Dermis microvascular lymphatic vessel endothelial cell (primary cell): ENCODE results near the gene LPCAT3. TPM values are rescaled to one million over a fixed set of nuclear protein-coding genes. Genes with fewer than 3 reads are reported as not detected.
"Not testable (repeated sequence)": the region's sequence is repeated elsewhere in the genome, so short reads cannot be mapped to it uniquely, and the experiment has no call there.

Experiments
- DNase-seq, 2 donors: peaks; one replicate each; pipeline versions ENCODE4 v3.0.0 to v3.0.0-alpha.2; 2010; ENCODE audit warnings: low read depth in 2 of 2
- total RNA-seq: library from RNA; depleted of rRNA; stranded (reverse); fragments of >200 nt; gene quantifications from 2 replicates; pipeline ENCODE4 v1.2.1, GENCODE V29; 2014

Gene LPCAT3
- total RNA-seq, 1 donor from 2014 or later: 11.3 TPM

- DNase-seq: not testable (repeated sequence)
These were observed 19.1 kb upstream of the LPCAT3 start for GRCh38 chr12:7037411-7037810.

GRCh38 chr12:7035463-7035862 is 17.2 kb upstream of the LPCAT3 start:
- DNase-seq: no peak

GRCh38 chr12:7034464-7034863 is 16.2 kb upstream of the LPCAT3 start:
- no peak for DNase-seq

- DNase-seq: no peak
These were observed 14.7 kb upstream of the LPCAT3 start for GRCh38 chr12:7032990-7033389.

- no peak for DNase-seq
These were observed 13.0 kb upstream of the LPCAT3 start for GRCh38 chr12:7031306-7031705.

- no peak for DNase-seq
These were observed 8.6 kb upstream of the LPCAT3 start for GRCh38 chr12:7026854-7027253.

- no peak for DNase-seq
These were observed 4.8 kb upstream of the LPCAT3 start for GRCh38 chr12:7023114-7023513.

- no peak for DNase-seq
These were observed 3.7 kb upstream of the LPCAT3 start for GRCh38 chr12:7021956-7022355.

GRCh38 chr12:7019043-7019569 is 830 bp upstream of the LPCAT3 start:
- no peak for DNase-seq

- peak in 1 of 2 donors; percentile 5 for DNase-seq
These were observed 366 bp downstream of the LPCAT3 start for GRCh38 chr12:7017870-7018349.

GRCh38 chr12:7016958-7017571 is 1.2 kb downstream of the LPCAT3 start:
- DNase-seq: no peak

GRCh38 chr12:7015555-7016370 is 2.5 kb downstream of the LPCAT3 start:
- DNase-seq: no peak

- DNase-seq: no peak
These were observed 5.2 kb downstream of the LPCAT3 start for GRCh38 chr12:7013101-7013500.

- no peak for DNase-seq
These were observed 6.2 kb downstream of the LPCAT3 start for GRCh38 chr12:7012024-7012607.

- DNase-seq: not testable (repeated sequence)
These were observed 6.9 kb downstream of the LPCAT3 start for GRCh38 chr12:7011398-7011797.

GRCh38 chr12:7009512-7009911 is 8.8 kb downstream of the LPCAT3 start:
- no peak for DNase-seq

- no peak for DNase-seq
These were observed 9.4 kb downstream of the LPCAT3 start for GRCh38 chr12:7008864-7009263.

GRCh38 chr12:7006639-7007038 is 11.6 kb downstream of the LPCAT3 start:
- no peak for DNase-seq

- DNase-seq: no peak
These were observed 13.0 kb downstream of the LPCAT3 start for GRCh38 chr12:7005311-7005710.

GRCh38 chr12:7004840-7005239 is 13.4 kb downstream of the LPCAT3 start:
- no peak for DNase-seq

- no peak for DNase-seq
These were observed 13.9 kb downstream of the LPCAT3 start for GRCh38 chr12:7004287-7004803.
